ENCODE data around the gene SPATA13.

DNA sequence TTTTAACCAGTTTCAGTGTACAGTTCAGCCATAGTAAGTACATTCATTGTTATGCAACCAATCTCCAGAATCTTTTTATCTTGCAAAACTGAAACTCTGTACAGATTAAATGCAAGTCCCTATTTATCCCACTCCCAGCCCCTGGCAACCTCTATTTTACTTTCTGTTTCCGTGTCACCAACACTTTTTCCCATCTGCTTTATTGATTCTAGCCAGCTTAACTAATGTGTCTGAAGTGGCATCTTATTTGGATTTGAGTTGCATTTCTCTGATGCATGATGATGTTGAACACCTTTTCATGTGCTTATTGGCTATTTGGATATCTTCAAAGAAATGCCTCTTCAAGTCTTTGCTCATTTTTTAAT lies 18.9 kb downstream of the SPATA13 start:
- TF ChIP-seq POLR2AphosphoS5 (IDR thresholded peaks at IDR 0.05) (no peak), POLR2A (IDR thresholded peaks at IDR 0.05) (no peak)
- TF ChIP-seq, protein P1, sequence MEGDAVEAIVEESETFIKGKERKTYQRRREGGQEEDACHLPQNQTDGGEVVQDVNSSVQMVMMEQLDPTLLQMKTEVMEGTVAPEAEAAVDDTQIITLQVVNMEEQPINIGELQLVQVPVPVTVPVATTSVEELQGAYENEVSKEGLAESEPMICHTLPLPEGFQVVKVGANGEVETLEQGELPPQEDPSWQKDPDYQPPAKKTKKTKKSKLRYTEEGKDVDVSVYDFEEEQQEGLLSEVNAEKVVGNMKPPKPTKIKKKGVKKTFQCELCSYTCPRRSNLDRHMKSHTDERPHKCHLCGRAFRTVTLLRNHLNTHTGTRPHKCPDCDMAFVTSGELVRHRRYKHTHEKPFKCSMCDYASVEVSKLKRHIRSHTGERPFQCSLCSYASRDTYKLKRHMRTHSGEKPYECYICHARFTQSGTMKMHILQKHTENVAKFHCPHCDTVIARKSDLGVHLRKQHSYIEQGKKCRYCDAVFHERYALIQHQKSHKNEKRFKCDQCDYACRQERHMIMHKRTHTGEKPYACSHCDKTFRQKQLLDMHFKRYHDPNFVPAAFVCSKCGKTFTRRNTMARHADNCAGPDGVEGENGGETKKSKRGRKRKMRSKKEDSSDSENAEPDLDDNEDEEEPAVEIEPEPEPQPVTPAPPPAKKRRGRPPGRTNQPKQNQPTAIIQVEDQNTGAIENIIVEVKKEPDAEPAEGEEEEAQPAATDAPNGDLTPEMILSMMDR (IDR thresholded peaks at IDR 0.05), result no peak

All from stomach (tissue), 4 donors.